HG03139 (cell line): ENCODE data around the gene ARHGDIB.

Experiments
- ATAC-seq: cut with Tn5 transposase; IDR thresholded peaks from one replicate; pipeline ENCODE4 v1.9.1; 2021; ENCODE audit not compliant: unreplicated experiment

The ARHGDIB gene

GRCh38 chr12:14900521-14901227 lies 60.7 kb downstream of the ARHGDIB start:
- ATAC-seq, result no peak

- ATAC-seq, result no peak
These were observed 64.8 kb downstream of the ARHGDIB start for GRCh38 chr12:14896521-14897169.

GRCh38 chr12:14893506-14894250 lies 67.7 kb downstream of the ARHGDIB start:
- ATAC-seq, result no peak

GRCh38 chr12:14892726-14893505 lies 68.5 kb downstream of the ARHGDIB start:
- ATAC-seq, result no peak
